Measurements from ENCODE around the gene ZNF716.
"Not testable (repeated sequence)": the region's sequence is repeated elsewhere in the genome, so short reads cannot be mapped to it uniquely, and the experiment has no call there.

Gene ZNF716

GRCh38 chr7:57449904-57450303 is at the start of gene ZNF716:
ZNF716 (plus strand) TSS chr7:57450177; CDS start chr7:57450289, 112 bp downstream.
- no peak for DNase-seq

- DNase-seq = no peak
Observed at GRCh38 chr7:57400531-57401155, 49.3 kb upstream of the ZNF716 start.

DNA sequence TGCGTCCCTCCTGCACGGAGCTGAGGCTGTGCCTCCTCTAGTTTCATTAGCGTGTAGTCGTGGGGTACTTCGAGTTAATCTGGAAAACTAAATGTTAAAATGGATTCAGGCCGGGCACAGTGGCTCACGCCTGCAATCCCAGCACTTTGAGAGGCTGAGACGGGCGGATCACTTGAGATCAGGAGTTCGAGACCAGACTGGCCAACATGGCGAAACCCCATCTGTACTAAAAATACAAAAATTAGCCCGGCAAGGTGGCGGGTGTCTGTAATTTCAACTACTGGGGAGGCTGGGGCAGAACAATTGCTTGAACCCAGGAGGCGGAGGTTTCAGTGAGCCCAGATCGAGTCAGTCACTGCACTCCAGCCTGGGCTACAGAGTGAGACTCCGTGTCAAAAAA is 46.9 kb upstream of the ZNF716 start:
- not testable (repeated sequence) for DNase-seq

DNA sequence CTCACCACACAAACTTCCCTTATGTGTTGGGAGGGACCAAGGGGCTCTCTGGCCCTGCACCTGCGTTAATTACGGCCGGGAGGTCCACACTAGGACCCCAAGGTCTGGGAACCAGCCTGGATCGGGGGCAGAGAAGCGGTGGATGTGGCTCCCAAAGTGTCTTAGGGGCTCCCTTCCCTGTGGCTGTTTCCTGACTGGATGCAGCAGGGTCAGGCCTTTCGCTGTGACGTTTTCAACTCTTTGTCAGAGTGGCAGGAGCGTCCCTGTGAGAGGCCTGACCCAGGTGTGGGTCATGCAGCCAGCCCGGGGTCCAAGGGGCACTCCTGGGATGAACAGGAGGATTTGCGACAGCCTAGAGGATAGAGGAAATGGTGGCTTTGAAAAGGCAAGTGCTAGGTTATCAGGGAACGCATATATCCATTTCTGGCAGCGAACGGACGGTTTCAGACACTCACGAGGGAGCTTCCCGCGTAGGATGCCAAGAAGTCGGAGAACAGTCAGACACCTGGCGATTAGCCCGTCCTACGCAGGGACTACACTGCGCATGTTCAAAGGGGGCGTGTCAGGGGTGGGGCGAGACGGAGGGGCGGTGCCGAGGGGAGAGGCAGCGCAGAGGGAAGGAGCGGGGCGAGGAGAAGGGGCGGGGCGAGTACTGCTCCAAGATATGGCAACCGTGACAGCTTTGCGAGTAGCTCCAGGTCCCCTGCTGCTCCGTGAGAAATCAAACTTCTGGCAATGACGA is 46.2 kb upstream of the ZNF716 start:
- no peak for DNase-seq

GRCh38 chr7:57404343-57404966 is 45.5 kb upstream of the ZNF716 start:
- no peak for DNase-seq

- no peak for DNase-seq
Observed at GRCh38 chr7:57404967-57405421, 45.0 kb upstream of the ZNF716 start.

DNA sequence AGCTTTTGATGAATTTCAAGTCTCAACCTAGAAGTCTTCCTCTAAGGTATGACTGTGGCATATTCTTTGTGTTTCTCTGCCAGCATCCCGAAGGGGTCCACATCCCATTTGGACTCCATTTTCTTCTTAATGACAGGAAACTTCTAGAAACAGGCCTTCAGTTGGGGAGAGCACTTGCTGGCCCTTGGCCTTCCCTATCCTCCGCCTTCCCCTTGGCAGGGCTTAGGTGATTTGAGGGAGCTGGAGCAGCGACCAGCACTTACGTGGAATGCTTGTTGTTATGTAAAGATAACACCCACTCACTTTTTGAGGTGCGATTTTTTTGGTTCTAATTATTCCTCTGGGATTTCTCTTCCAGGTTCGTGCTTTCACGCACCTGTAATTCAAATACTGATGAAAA is 42.9 kb upstream of the ZNF716 start:
- no peak for DNase-seq

DNA sequence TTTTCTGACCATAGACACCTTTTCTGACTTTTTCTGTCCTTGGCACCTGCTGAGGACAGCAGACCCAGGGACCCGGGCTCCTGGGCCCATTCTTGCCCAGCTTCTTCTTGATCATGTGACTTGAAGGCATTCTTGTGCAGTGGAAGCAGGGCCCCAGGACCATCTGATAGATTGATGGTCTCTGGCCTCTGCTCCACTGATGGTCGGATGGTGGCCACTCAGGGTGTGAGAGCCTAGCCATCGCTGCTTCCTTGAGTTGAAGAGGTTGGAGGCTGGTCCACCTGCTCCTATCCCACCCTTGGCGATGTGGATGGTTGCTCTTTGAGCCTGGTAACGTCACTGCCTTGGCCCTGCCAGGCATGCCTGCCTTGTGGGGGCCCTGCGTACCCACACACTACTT is 37.8 kb upstream of the ZNF716 start:
- no peak for DNase-seq

- DNase-seq = no peak
Observed at GRCh38 chr7:57412618-57413017, 37.4 kb upstream of the ZNF716 start.

GRCh38 chr7:57413529-57414398 is 36.2 kb upstream of the ZNF716 start:
- no peak for DNase-seq

GRCh38 chr7:57414415-57414814 is 35.6 kb upstream of the ZNF716 start:
- no peak for DNase-seq

GRCh38 chr7:57414852-57415251 is 35.1 kb upstream of the ZNF716 start:
- DNase-seq = no peak

GRCh38 chr7:57415326-57415725 is 34.7 kb upstream of the ZNF716 start:
- DNase-seq = no peak

DNA sequence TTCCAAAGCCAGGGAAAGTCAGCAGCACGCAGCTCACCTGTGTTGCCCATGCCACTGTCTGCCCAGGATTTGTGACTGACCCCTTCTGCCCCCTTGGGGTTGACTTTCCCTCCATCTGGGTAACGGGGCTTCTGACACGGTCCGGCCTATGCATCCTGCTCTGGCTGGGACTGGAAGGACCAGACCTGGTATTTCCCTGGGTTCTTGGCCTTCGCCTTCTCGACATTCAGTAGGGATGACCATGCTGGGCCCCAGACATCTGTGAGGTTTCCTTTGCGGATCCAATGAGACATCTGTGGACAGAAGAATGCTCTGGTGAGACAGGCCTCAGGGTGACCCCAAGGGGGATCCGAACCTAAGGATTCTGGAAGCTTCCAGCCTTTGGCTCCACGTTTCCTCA is 34.2 kb upstream of the ZNF716 start:
- DNase-seq = no peak

DNA sequence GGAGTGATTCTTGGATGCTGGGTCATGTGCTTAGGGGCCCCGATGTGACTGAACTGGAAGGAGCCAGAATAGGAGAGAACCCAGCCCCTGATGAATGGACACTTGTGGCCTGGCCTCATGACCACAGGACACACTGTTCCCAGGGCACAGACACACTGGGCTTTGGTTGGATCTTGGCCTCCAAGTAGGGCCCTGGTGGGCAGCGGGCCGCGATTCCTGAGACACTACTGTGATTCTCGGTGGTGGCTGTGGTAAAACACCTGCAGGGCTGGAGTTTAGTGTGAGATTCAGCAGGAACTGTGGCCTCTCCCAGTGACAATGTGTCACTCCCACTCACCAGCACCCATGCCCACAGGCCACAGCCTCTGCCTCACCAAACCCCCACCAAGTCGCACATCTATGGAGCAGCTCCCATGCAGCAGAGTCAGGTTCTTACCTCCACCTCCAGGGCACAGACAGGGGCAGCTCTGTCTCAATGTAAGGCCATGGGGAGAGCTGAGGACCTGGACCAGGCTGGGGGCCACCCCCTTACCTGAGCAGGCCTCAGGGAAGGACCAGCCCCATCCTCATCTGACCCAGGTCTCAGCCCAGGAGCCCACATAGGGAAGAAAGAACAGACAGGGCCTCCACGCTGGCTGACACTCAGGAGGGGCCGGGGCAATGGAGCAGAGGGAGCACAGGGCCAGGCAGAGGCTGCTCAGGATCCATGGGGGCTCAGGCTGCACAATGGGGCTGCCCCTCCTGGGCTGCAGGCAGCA is 33.2 kb upstream of the ZNF716 start:
- no peak for DNase-seq

DNA sequence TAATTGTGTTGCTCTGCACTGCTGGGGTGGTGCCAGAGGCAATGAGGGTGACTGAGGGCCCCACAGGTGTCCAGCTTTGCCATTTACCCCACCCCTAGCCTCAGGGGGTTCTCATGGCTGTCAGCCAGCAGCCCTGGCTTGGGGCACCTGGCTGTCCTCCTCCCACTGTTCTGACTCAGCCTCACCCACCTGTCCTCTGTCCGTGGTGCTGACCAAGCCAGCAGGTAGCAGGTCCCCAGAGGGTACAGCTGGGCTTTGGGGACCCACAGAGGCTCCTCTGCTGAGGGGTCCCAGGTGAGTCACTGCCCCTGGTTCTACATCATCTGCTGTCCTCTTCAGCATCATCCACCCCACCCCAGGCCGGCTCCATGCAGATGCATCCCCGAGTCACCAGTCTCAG is 32.2 kb upstream of the ZNF716 start:
- no peak for DNase-seq

DNA sequence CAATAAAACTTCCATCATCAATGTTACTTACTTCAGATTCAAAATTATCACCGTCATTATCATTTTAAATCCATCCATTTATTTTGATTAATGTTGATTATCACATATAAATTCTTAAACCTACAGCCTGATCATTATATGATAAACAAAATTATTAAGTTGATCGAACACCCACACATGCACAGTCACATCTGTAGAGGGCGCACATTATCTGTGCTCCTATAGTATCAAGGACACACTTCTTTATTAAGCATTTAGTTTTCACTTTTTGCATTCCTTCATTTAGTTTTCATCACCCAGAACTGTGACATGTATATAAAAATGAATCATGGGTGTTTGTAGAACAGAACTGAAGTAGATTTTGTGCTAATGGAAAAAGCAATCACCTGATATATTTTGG is 26.2 kb upstream of the ZNF716 start:
- DNase-seq = no peak

DNA sequence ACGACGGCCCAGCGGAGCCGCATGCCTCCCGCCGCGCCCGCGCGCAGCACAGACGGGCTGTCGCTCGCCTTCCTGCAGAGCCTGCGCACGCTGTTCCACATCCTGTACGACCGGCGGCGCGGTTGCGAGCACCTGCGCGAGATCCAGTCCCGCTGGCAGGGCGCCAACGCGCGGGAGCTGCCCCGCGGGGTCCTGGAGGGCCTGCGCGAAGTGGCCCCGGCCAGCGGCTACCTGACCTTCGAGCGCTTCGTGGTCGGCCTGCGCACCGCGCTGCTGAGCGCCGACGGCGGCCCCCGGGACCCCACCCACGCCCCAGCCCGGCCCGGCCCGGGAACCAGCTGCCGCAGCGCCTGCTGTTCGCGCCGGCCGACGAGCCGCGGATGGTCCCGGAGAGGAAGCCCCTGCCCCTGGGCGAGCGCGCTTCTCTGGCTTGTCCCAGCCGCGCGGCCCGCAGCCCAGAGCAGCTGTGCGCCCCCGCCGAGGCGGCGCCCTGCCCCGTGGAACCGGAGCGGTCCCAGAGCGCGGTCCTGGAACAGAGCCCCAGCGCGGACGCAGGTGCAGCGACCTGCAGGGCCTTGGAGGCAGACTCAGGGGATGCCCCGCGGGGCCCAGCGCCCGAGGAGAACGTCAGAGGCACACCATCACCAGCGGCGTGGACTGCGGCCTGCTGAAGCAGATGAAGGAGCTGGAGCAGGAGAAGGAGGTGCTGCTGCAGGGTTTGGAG is 25.3 kb upstream of the ZNF716 start:
- DNase-seq = no peak

DNA sequence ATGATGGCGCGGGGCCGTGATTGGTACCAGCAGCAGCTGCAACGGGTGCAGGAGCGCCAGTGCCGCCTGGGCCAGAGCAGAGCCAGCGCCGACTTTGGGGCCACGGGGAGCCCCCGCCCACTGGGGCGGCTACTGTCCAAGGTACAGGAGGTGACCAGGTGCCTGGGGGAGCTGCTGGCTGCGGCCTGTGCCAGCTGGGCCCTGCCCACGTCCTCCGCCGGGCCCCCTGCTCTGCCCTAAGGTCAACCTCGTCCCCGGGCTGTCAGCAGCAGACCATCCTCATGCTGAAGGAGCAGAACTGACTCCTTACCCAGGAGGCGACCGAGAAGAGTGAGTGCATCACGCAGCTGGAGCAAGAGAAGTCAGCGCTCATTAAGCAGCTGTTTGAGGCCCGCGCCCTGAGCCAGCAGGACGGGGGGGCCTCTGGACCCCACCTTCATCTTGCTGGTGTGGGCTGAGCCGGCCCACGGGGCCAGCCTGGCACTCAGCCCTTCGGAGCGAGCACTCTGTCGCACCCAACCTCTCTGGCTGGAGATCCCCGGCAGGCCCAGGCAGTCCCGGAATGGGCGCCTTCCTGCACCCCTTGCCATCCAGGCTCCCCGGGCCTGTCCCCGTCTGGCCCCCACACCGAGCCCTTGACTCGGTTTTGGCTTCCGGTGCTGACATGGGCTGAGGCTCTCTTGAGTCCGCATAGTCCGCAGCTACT is 24.6 kb upstream of the ZNF716 start:
- DNase-seq = no peak

DNA sequence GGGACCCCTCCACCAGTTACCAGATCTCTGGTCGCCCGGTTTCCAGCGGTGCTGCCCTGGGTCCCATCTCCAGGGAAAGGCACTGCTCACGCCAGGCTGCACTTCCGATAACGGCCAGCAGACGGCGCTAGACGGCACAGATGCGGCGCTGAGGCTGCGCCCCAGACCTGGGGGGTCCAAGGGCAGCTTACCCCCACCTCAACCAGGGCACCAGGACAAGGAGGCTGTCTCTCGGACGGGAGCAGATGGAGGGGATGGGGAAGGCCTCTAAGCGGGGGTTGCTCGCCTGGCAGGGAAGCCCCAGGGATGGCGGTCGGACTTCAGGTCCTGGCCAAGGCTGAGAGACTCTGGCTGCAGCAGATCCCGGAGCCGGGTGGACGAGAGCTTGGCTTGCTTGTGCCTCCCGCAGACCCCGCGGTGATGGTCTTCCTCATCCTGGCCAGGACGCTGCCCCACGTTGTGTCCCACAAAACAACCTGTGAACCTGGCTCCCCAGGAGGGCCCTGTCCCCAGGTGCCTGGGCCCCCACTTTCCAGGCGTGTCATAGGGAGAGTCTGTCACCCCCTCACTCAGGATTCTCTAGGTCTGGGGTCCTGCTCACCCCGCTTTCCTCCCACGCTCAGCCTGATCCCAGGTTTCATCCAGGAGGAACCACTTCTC is 23.9 kb upstream of the ZNF716 start:
- no peak for DNase-seq

DNA sequence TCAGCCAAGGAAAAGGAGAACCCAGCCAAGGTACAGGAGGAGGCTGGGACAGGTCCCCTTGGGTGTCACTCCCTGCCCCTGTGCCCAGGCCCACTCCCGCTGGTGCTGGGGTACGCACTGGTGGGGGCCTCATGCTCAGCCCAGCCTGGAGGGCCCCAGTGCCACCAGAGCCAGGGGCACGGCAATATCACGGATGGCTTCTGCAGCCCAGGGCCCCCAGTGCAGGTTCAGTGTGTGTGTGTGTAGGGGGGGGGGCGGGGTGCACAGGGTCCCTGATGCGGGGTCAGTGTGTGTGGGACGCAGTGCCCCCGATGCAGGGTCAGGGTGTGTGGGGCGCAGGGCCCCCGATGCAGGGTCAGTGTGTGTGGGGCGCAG is 23.4 kb upstream of the ZNF716 start:
- DNase-seq = no peak
